ENCODE data around the gene MAX.

- no peak for TF ChIP-seq CTCF (IDR thresholded peaks at IDR 0.05)
- no peak for TF ChIP-seq POLR2A (IDR thresholded peaks at IDR 0.05)
Observed at GRCh38 chr14:65054471-65055085, 47.7 kb downstream of the MAX start.
